OCI-LY1 (cell line): Measurements from ENCODE around the gene SMAD1.

Source experiments
- CTCF ChIP-seq: fragments of 200-600 bp; sonication (generic), shearing (Covaris generic); IDR thresholded peaks from 2 replicates; pipeline ENCODE4 v1.5.1; 2017; ENCODE audit warnings: mild to moderate bottlenecking, antibody characterized with exemption, low read length, moderate library complexity, mixed read lengths
- EZH2 ChIP-seq: fragments of 200-600 bp; sonication (generic), shearing (Covaris generic); IDR thresholded peaks from 2 replicates; pipeline ENCODE4 v1.8.0; 2017; ENCODE audit warnings: borderline replicate concordance, mixed run types, mild to moderate bottlenecking, antibody characterized with exemption, low read length, moderate library complexity, mixed read lengths

- TF ChIP-seq CTCF: no peak
- TF ChIP-seq EZH2: no peak
These were observed 10.7 kb downstream of the SMAD1 start for GRCh38 chr4:145492376-145492775.
